ENCODE measurements around the gene TTLL12. TPM values are rescaled to one million over a fixed set of nuclear protein-coding genes. Genes with fewer than 3 reads are reported as not detected.

TTLL12 gene
- total RNA-seq, 2 experiments from 2014 or later = 104 to 106 TPM

DNA sequence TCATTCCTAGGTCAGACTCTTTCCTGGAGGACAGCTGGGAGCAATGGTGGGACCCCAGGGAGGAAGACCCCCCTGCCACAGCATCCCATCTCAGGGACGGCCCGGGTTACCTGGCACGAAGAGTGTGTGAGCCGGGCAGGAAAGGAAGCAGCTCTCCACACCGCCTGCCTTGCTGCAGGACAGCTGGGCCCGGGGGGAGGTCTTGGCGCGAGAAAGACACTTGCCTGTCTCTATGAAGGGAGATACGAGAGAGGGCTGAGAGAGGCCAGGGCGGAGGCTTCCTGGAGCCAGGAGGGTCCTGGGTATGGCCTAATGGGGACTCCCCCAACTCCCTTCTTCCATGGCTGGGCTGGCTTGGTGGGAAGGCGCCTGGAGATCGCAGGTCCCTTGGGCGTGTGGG, 36.1 kb upstream of the TTLL12 start:
- Mint-ChIP-seq H3K4me3 (no peak overlapping the region), H3K27me3 (no peaks in the 10 kb centered on the region), H3K36me3 (no peaks in the 10 kb centered on the region), H3K9me3 (no peaks in the 10 kb centered on the region), H3K27ac (no peak overlapping the region), H3K4me1 (peaks cover 4% of the 10 kb centered on the region)
- DNase-seq = no peak

DNA sequence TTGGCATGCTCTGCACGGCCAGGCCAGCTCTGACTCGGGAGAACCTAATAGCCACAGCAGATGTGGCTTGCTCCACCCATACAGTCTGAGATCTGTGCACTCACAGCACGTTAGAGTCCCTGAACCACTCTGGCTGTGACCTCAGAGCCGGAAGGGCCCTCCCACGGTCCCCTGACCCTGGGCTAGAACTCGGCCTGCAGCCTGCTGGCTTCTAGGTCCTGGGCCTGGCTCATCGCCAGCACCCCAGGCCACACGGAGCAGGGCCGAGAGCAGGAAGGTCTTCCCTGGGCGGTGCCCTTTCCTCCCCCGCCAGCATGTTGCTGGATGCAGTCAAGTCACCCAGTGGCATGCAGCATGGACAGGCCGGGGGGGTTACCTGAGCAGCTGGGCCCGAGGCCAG, 35.3 kb upstream of the TTLL12 start:
- Mint-ChIP-seq H3K27me3 (no peaks in the 10 kb centered on the region), H3K36me3 (no peaks in the 10 kb centered on the region), H3K4me1 (peaks cover 4% of the 10 kb centered on the region), H3K9me3 (no peaks in the 10 kb centered on the region), H3K4me3 (no peak overlapping the region), H3K27ac (no peak overlapping the region)
- no peak for DNase-seq

- Mint-ChIP-seq H3K36me3 (no peaks in the 10 kb centered on the region), H3K4me3 (no peak overlapping the region)
Observed at GRCh38 chr22:43220625-43221380, 33.9 kb upstream of the TTLL12 start.

GRCh38 chr22:43218786-43219185, 31.9 kb upstream of the TTLL12 start:
- no peak overlapping the region for H3K4me3 Mint-ChIP-seq
- H3K27ac Mint-ChIP-seq = no peak overlapping the region
- no peaks in the 10 kb centered on the region for H3K4me1 Mint-ChIP-seq
- no peaks in the 10 kb centered on the region for H3K36me3 Mint-ChIP-seq
- no peaks in the 10 kb centered on the region for H3K9me3 Mint-ChIP-seq
- no peaks in the 10 kb centered on the region for H3K27me3 Mint-ChIP-seq
- DNase-seq = no peak

More at GRCh38 chr22:43220625-43221380, 33.9 kb upstream of the TTLL12 start:
- Mint-ChIP-seq H3K9me3 (no peaks in the 10 kb centered on the region), H3K27ac (no peak overlapping the region), H3K4me1 (no peaks in the 10 kb centered on the region), H3K27me3 (no peaks in the 10 kb centered on the region)
- no peak for DNase-seq

DNA sequence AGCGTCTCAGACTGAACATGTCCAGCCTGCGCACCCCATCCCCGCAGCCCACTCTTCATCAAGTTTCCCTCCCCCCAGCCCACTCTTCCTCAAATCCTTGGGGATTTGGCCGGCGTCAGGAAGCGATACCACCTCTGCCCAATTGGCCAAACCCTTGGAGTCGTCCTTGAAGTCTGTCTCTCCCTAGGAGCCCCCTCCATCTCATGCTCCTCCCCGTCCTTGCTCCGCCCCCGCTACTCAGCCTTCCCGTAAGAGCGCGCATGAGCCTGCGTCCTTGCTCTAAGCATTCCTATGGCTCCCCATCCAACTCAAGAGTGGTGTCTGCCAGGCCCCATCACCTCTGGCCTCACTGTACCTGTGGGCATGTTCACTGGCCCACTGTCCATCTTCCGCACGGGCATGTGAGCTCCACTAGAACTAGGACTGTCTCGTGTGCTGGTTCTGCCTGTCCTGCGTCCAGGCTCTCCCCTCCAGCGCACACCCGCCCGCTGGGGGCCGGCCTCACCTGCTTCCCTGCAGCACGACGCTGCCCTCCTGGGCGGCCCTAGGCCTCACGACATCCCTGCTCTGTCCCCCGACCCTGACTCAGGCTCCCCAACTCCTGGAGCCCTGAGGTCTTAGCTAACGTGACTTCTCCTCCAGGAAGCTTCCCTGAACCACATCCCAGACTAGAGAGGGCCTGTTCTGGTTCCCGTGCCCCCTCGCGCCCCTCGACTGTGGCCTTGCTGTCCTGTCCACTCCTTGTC, 30.5 kb upstream of the TTLL12 start:
- no peaks in the 10 kb centered on the region for H3K9me3 Mint-ChIP-seq
- H3K4me1 Mint-ChIP-seq = no peaks in the 10 kb centered on the region
- no peak overlapping the region for H3K4me3 Mint-ChIP-seq
- no peak for DNase-seq
- H3K27me3 Mint-ChIP-seq = no peaks in the 10 kb centered on the region
- no peak overlapping the region for H3K27ac Mint-ChIP-seq
- H3K36me3 Mint-ChIP-seq = no peaks in the 10 kb centered on the region

DNA sequence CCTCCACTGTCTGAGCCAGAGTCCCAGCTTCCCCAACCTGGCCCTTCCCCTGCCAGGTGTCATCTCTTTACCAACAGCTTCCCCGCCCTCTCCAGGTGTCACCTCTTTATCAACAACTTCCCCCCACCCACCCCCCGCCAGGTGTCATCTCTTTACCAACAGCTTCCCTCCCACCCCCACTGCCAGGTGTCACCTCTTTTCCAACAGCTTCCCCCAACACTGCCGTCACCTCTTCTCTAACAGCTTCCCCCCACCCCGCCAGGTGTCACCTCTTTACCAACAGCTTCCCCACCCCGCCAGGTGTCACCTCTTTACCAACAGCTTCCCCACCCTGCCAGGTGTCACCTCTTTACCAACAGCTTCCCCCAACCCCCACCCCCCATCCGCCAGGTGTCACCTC, 29.8 kb upstream of the TTLL12 start:
- Mint-ChIP-seq H3K9me3 (no peaks in the 10 kb centered on the region), H3K27ac (no peak overlapping the region), H3K27me3 (no peaks in the 10 kb centered on the region), H3K4me3 (no peak overlapping the region), H3K36me3 (no peaks in the 10 kb centered on the region), H3K4me1 (no peaks in the 10 kb centered on the region)
- DNase-seq = no peak

DNA sequence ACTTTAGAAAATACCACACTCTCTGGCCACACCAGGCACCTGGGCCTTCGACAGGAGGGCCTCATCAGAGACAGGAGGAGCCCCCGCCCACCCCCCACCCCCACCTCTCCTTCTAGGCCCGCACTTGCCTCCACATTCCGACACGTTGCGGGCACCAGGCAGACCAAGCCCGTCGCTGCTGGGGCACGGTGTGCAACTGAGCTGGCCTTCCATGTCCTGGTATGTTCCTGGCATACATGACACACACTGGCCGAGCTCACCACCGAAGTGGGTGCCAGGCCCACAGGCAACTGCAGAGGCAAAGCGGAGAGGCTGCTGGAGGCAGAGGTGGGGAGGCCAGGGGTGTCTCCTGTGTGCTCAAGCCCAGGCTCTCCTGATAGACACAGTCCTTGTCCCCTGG, 27.0 kb upstream of the TTLL12 start:
- H3K27me3 Mint-ChIP-seq = no peaks in the 10 kb centered on the region
- DNase-seq = no peak
- H3K27ac Mint-ChIP-seq = no peak overlapping the region
- no peaks in the 10 kb centered on the region for H3K9me3 Mint-ChIP-seq
- H3K36me3 Mint-ChIP-seq = no peaks in the 10 kb centered on the region
- no peaks in the 10 kb centered on the region for H3K4me1 Mint-ChIP-seq
- no peak overlapping the region for H3K4me3 Mint-ChIP-seq

DNA sequence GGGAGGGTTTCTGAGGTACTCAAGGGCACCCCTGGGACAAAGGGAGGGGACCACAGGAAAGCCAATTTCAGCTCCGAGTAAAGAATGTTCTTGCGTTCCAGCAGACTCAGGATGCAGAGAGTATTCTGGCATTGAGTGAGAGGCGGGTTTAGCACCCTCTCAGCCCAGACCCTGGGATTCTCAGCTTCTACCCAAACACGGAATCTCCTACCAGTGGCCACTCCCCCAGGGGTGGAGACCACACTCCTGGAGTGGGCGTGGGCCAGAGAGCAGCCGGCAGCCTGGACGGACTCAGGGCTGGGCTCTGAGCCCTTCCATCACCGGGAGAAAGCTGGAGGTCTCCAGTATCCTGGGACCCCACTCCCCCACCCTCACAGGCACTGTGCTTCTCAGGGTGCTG, 26.1 kb upstream of the TTLL12 start:
- Mint-ChIP-seq H3K27me3 (no peaks in the 10 kb centered on the region), H3K36me3 (no peaks in the 10 kb centered on the region), H3K4me1 (no peaks in the 10 kb centered on the region), H3K9me3 (no peaks in the 10 kb centered on the region), H3K4me3 (no peak overlapping the region), H3K27ac (no peak overlapping the region)
- no peak for DNase-seq

- Mint-ChIP-seq H3K36me3 (no peaks in the 10 kb centered on the region), H3K9me3 (no peaks in the 10 kb centered on the region), H3K4me1 (no peaks in the 10 kb centered on the region), H3K27me3 (no peaks in the 10 kb centered on the region), H3K27ac (no peak overlapping the region), H3K4me3 (no peak overlapping the region)
- no peak for DNase-seq
Observed at GRCh38 chr22:43212434-43212952, 25.6 kb upstream of the TTLL12 start.

DNA sequence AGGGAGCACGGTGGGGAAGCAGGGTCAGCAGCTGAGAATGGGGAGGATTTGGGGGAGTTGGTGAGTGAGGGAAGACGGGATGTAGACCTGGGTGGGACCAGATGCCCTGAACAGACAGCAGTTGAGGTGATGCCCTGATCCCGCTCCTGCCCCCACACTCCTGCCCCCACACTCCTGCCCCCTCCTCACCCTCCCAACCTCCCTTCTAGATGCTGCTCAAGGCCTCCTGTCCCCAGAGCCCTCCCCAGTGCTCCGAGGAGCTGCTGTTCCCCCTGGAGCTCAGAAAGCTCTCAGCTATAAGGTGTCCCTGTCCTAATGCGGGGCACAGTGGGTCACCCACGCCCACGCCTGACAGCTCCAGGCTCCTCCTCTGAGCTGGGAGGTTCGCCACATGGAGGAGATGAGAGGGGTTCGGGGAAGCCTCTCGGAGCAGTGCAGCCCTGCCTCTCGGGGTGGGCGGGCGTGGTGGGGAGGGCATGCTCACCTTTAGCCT, 25.1 kb upstream of the TTLL12 start:
- Mint-ChIP-seq H3K4me3 (no peak overlapping the region), H3K27me3 (no peaks in the 10 kb centered on the region), H3K27ac (no peak overlapping the region), H3K9me3 (no peaks in the 10 kb centered on the region), H3K4me1 (no peaks in the 10 kb centered on the region), H3K36me3 (no peaks in the 10 kb centered on the region)
- no peak for DNase-seq

DNA sequence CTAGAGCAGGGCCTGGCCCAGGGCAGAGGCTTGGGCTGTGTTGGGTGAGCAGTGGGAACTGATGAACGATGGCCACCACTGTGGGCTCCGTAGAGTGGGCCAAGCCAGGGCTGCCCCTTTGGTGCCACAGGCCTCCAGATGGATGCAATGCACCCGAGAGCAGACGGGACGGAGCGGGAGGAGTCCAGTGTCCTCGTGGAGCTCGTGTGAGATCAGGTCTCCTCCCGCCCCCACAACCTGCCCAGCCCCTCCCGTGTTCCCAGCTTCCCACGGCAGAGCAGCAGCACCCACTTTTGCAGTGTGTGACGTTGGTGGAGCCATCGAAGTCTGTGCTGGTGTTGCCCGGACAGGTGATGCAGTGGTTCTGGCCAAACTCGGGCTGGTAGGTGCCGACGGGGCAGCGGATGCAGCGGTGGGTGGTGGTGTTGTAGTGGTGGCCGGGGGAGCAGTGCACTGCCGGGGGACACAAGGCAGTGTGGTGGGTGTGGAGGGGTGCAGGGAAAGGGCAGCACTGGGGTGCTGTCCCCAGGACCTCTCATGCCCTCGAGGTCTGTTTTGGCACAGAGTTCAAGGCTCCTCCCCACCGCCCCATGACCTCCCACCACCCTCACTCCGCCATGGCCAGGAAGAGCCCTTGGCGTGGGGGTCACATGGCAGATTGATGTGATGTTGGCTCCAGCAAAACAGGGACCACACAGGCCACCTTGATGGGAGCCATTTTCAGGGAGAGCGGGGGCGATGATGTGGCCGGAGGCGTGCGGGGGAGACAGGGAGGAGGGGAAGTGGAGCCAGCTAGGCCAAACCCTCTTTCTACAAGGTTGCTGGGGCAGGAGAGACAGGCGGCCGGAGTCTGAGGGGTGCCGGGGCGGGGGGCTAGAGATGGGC, 23.9 kb upstream of the TTLL12 start:
- Mint-ChIP-seq H3K4me3 (no peak overlapping the region), H3K4me1 (peaks cover 4% of the 10 kb centered on the region), H3K9me3 (no peaks in the 10 kb centered on the region), H3K27ac (no peak overlapping the region), H3K36me3 (no peaks in the 10 kb centered on the region), H3K27me3 (no peaks in the 10 kb centered on the region)
- no peak for DNase-seq

GRCh38 chr22:43209971-43210370, 23.0 kb upstream of the TTLL12 start:
- Mint-ChIP-seq H3K9me3 (no peaks in the 10 kb centered on the region), H3K4me1 (peaks cover 6% of the 10 kb centered on the region), H3K4me3 (no peak overlapping the region), H3K36me3 (no peaks in the 10 kb centered on the region), H3K27ac (no peak overlapping the region), H3K27me3 (no peaks in the 10 kb centered on the region)
- no peak for DNase-seq

DNA sequence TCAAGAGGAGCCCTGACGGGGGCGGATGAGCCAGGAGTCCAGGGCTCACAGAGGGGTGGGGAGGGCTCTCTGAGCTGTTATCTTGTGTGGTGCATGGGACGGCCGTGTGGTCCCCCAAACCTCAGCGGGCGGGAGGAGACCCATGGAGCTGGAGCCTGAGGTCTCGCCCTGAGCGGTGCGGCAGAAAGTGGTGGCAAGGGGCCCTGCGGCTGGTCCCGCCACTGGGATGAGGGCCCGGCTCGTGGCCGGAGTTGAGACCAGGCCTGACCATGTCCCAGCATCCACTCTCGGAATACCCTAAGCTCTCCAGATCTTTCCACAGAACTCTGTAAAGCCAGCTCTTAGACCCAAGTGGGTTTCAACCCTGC, 22.6 kb upstream of the TTLL12 start:
- peaks cover 8% of the 10 kb centered on the region for H3K4me1 Mint-ChIP-seq
- no peak for DNase-seq
- H3K27ac Mint-ChIP-seq = no peak overlapping the region
- no peaks in the 10 kb centered on the region for H3K27me3 Mint-ChIP-seq
- no peaks in the 10 kb centered on the region for H3K9me3 Mint-ChIP-seq
- no peak overlapping the region for H3K4me3 Mint-ChIP-seq
- H3K36me3 Mint-ChIP-seq = no peaks in the 10 kb centered on the region

- Mint-ChIP-seq H3K36me3 (no peaks in the 10 kb centered on the region), H3K27ac (no peak overlapping the region)
Observed at GRCh38 chr22:43208703-43209522, 22.0 kb upstream of the TTLL12 start.

More at GRCh38 chr22:43208703-43209522, 22.0 kb upstream of the TTLL12 start:
- Mint-ChIP-seq H3K9me3 (no peaks in the 10 kb centered on the region), H3K4me1 (peaks cover 8% of the 10 kb centered on the region), H3K4me3 (no peak overlapping the region), H3K27me3 (no peaks in the 10 kb centered on the region)
- DNase-seq = no peak
